Skeletal muscle cell (primary cell): ENCODE measurements around the gene ZNF606.

Experiments used
- DNase-seq: peaks from one replicate; pipeline ENCODE4 v3.0.0-alpha.2; 2010; ENCODE audit warnings: low read depth
- H3K4me3 ChIP-seq: 2 replicates; pipeline ENCODE4 v1.5.1; 2011; ENCODE audit warnings: low read depth, mild to moderate bottlenecking, control low read depth, low read length, moderate library complexity

The ZNF606 gene

DNA sequence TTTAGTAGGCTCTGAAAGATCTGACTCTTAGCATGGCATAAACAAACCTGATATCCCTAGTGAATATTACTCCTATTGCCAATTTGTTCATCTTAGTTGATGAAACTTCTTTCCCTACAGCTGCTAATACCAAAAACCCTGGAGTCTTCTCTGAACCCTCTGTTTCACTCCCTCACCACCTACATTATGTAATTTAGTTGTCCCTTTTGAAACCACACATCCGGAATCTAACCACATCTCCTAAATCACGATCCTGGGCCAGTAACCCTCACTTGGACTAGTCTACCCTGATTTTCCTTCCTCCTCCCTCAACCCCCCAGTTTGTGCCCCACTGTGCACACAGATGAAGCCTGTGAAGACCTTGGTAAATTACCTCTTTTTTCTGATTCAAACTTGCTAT is 56.3 kb downstream of the ZNF606 start:
- H3K4me3 ChIP-seq = peak overlapping the region; percentile 97

DNA sequence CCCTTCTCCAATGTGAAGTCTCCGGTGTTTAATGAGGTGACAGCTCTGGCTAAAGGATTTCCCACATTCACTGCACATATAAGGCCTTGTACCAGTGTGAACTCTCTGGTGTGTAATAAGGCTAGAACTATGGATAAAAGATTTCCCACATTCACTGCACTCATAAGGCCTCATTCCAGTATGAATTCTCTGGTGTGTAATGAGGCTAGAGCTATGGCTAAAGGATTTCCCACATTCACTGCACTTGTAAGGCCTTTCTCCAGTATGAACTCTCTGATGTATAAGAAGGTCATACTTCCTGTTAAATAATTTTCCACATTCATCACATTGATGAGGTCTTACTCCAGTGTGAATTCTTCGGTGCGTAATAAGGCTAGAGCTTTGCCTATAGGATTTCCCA is 61.0 kb downstream of the ZNF606 start:
- H3K4me3 ChIP-seq = no peak overlapping the region

More for the DNA sequence above, 56.3 kb downstream of the ZNF606 start:
- DNase-seq = no peak

DNA sequence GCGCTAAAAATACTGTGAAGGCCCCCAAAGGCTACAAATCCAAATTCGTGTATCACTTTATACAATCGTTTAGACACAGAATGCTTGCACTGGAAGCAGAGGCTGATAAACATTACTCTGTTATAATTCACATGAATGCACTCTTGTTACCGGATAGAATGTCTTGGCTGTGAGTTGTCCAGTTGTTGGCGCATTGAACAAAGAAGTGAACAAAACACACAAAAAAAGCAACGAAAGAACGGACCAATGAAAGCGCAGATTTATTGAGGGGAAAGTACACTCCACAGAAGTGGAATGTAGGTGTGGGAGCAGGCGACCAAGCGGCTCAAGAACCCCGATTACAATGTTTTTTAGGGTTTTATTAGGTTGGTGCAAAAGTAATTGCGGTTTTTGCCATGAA is 66.9 kb downstream of the ZNF606 start:
- H3K4me3 ChIP-seq = no peak overlapping the region
- no peak for DNase-seq

More for the DNA sequence above, 61.0 kb downstream of the ZNF606 start:
- DNase-seq = no peak

DNA sequence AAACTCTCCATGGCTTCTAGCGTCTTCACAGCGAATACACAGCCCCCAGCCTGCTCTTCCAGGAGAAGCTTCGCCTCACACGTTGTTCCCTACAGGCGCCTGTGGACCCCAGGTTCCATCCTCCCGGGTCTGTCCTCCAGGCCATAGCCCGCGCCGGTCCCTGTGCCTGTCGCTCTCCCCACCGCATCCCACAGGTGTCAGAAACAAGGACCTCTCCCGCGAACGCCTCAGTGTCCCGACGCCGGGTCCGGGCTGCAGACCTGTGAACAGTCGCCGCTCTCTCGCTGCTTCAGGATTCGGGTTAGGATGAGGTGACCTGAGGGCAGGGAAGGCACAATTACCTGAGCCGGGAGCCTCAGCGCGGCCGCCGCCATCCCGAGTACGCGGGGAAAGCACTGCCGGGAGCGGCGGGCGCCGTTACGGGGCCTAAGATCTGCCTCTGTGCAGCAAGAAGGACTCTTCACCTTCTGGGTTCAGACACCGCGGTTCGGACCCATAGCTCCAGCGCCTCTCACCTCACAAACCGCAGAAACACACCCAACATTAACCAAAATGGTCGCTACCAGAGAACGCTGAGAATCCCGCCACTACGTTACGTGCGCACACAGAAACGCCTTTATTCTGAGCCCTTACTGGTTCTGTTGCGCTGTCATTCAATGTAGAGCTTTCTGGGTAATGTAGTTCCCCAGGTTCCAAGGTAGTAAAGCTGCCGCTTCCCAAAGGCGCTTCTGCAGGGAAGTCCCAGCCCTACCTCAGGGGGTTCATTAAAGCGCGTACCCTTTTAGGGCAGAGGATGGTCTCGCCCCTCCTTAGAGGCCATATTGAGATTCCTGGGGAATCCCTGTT is 67.6 kb downstream of the ZNF606 start, which contains the start of gene ZNF418:
ZNF418 (minus strand) TSS at position 583 of the 846 bp plus-strand sequence. CDS start 1,580 bp downstream, outside the sequence.
- peak within 1 kb of the TSS; percentile 88 for H3K4me3 ChIP-seq
- DNase-seq = peak; percentile 55

DNA sequence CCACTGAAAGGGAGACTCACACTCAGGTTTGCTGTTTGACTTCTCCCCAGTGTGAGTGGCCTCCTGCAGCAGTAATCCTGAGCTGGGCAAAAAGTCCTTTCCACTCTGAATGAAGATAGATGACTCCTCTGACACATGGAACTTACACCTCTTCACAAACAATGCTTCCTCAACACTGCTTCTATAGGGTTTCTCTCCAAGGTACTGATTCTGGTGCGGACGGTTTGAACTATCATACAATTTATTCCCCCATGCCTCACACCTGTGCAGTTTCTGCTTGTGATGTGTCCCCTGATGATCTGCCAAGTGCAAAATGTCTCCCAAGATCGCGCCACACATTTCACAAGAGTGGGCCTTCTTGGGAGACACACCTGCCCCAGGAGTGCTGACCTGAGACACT is 75.0 kb downstream of the ZNF606 start:
- DNase-seq = no peak
- no peak overlapping the region for H3K4me3 ChIP-seq
